HepG2 (cell line): ENCODE data around the gene SRRT. TPM values are rescaled to one million over a fixed set of nuclear protein-coding genes. Genes with fewer than 3 reads are reported as not detected.

Experiments
- ATAC-seq: fragments of 200-7000 bp; cut with Tn5 transposase; 3 replicates; pipeline ENCODE4 v1.9.1; 2020; ENCODE audit warnings: mild to moderate bottlenecking, moderate library complexity
- BruUV-seq: library from RNA; stranded (reverse); fragments of 400-500 nt; replicated peaks from 2 replicates; lab custom pipeline; 2021; lab: Mats Ljungman, UMichigan
- CTCF ChIA-PET: fragments of 300-600 bp; formaldehyde crosslinking; extraction: SDS; loops from one replicate; lab custom pipeline; 2021; ENCODE audit warnings: low total read pairs, inconsistent platforms, low intra/inter-chr PET ratio; lab: Yijun Ruan, JAX
- POLR2A ChIA-PET: fragments of 350-600 bp; sonication (Branson Sonifier 250); formaldehyde crosslinking; loops from one replicate; lab custom pipeline; 2020; ENCODE audit warnings: antibody characterized with exemption, inconsistent platforms; lab: Yijun Ruan, JAX
- DNase-seq: peaks from one replicate; pipeline ENCODE4 v3.0.0-alpha.2; 2015; ENCODE audit warnings: low spot score
- FAIRE-seq: peaks from 3 replicates; lab custom pipeline; 2011; peaks lifted over from hg19 to GRCh38; lab: Jason Lieb, UNC
- H2AFZ ChIP-seq: one replicate; pipeline ENCODE4 v1.6.1; 2011; ENCODE audit warnings: low read length, inconsistent platforms
- H3K27ac ChIP-seq: fragments of 300-600 bp; 3 replicates; pipeline ENCODE4 v1.8.0; 2011; ENCODE audit warnings: mixed run types, mild to moderate bottlenecking, mixed read lengths, low read length, inconsistent platforms; ENCODE audit not compliant: insufficient read depth; ENCODE audit errors: extremely low read length
- H3K27me3 ChIP-seq, 2 experiments: fragments of 200-600 bp in 1 of 2; 2 replicates in 1 of 2; 3 replicates in 1 of 2; pipeline versions ENCODE4 v1.6.0 to v1.8.0; 2011; ENCODE audit warnings: low read length in 2 of 2, mild to moderate bottlenecking in 2 of 2, moderate library complexity in 2 of 2, inconsistent platforms in 1 of 2; ENCODE audit not compliant: insufficient read depth in 2 of 2, control insufficient read depth in 1 of 2
- H3K36me3 ChIP-seq, 2 experiments: fragments of 200-600 bp in 1 of 2; replicated peaks in 1 of 2; 2 replicates in 1 of 2; 3 replicates in 1 of 2; pipeline versions ENCODE4 v1.5.1 to v1.8.0; 2011; ENCODE audit warnings: low read length in 2 of 2, inconsistent platforms in 1 of 2; ENCODE audit not compliant: insufficient read depth in 2 of 2, control insufficient read depth in 1 of 2
- H3K4me1 ChIP-seq: 2 replicates; pipeline ENCODE4 v1.5.1; 2012; ENCODE audit warnings: low read length, inconsistent platforms; ENCODE audit not compliant: insufficient read depth
- H3K4me2 ChIP-seq: 2 replicates; pipeline ENCODE4 v1.6.0; 2011; ENCODE audit warnings: low read depth, low read length, inconsistent platforms
- H3K4me3 ChIP-seq, 3 experiments: fragments of 200-600 bp in 1 of 3; sonication (generic), shearing (Covaris generic) in 1 of 3; replicated peaks in 1 of 3; 2 replicates each; pipeline ENCODE4 v1.5.1; 2011 to 2016; ENCODE audit warnings: low read length in 3 of 3, inconsistent platforms in 2 of 3, low read depth in 2 of 3, mild to moderate bottlenecking in 2 of 3, control low read depth in 1 of 3, mixed read lengths in 1 of 3; ENCODE audit not compliant: insufficient read depth in 1 of 3
- H3K79me2 ChIP-seq: one replicate; pipeline ENCODE4 v1.6.1; 2011; ENCODE audit warnings: low read length, inconsistent platforms; ENCODE audit not compliant: insufficient read depth
- H3K9ac ChIP-seq: 2 replicates; pipeline ENCODE4 v1.6.0; 2011; ENCODE audit warnings: mild to moderate bottlenecking, low read depth, low read length, inconsistent platforms; ENCODE audit not compliant: insufficient read depth
- H3K9me3 ChIP-seq: 2 replicates; pipeline ENCODE4 v1.5.1; 2012; ENCODE audit warnings: mild to moderate bottlenecking, low read length
- H4K20me1 ChIP-seq: 2 replicates; pipeline ENCODE4 v1.6.0; 2011; ENCODE audit warnings: inconsistent platforms, mild to moderate bottlenecking, low read length, moderate library complexity; ENCODE audit not compliant: insufficient read depth
- BCL6 ChIP-seq: IDR thresholded peaks from 2 replicates; pipeline ENCODE4 v1.6.1; 2016; ENCODE audit warnings: missing genetic modification reagents, missing compliant biosample characterization
- CHD2 ChIP-seq: IDR thresholded peaks from 2 replicates; pipeline ENCODE4 v1.6.1; 2011; ENCODE audit warnings: low read depth, low read length, improper control_type of control experiment
- FOSL1 ChIP-seq: sonication (generic); formaldehyde crosslinking; IDR thresholded peaks from 2 replicates; pipeline ENCODE4 v1.9.0; 2021; ENCODE audit warnings: missing genetic modification reagents, borderline replicate concordance
- FOXK2 ChIP-seq: fragments of 450-650 bp; IDR thresholded peaks from 2 replicates; pipeline ENCODE4 v1.6.1; 2016
- HMG20B ChIP-seq: conservative IDR thresholded peaks from 2 replicates; pipeline ENCODE4 v1.6.1; 2016; ENCODE audit warnings: missing genetic modification reagents, missing compliant biosample characterization
- NFYC ChIP-seq: IDR thresholded peaks from 2 replicates; pipeline ENCODE4 v1.6.1; 2016; ENCODE audit warnings: missing genetic modification reagents, missing compliant biosample characterization
- NR2C2 ChIP-seq: sonication (generic); formaldehyde crosslinking; IDR thresholded peaks from 2 replicates; pipeline ENCODE4 v1.4.0; 2020; ENCODE audit warnings: missing genetic modification reagents, mild to moderate bottlenecking, moderate library complexity, borderline replicate concordance
- SRSF4 ChIP-seq: fragments of 200-400 bp; formaldehyde crosslinking; IDR thresholded peaks from one replicate; pipeline ENCODE4 v1.6.1; 2018; ENCODE audit warnings: mild to moderate bottlenecking, low read depth, low read length, moderate library complexity; ENCODE audit not compliant: poor library complexity, severe bottlenecking
- ZNF547 ChIP-seq: sonication (generic); formaldehyde crosslinking; IDR thresholded peaks from 2 replicates; pipeline ENCODE4 v1.5.1; 2020; ENCODE audit warnings: mild to moderate bottlenecking, missing genetic modification reagents
- WGBS: methylation state at CpG from one replicate; pipeline ENCODE4 v1.1.6; 2017; ENCODE audit warnings: low lambda C conversion rate; 5-methylcytosine and 5-hydroxymethylcytosine counted together
- in situ Hi-C: cut with HindIII; loops from 2 replicates; pipeline ENCODE4 v1.10.0; 2017; ENCODE audit warnings: low pct_unique_long_range_greater_than_20kb; ENCODE audit not compliant: extremely low pct_ligation_motif_present
- intact Hi-C: fragments of 100-400 bp; cut with micrococcal nuclease; formaldehyde crosslinking; loops from one replicate; pipeline ENCODE4 v1.10.0; 2022; ENCODE audit not compliant: unreplicated experiment
- polyA plus RNA-seq, 8 experiments: library from polyadenylated mRNA; depleted of rRNA in 3 of 8; stranded (reverse) in 7 of 8; unstranded in 1 of 8; fragments of >200 nt; fragmentation: Illumina TruSeq in 4 of 8; extraction: Trizol in 4 of 8; gene quantifications; 2 replicates each; pipeline versions ENCODE4 v1.2.1 to v1.2.3, GENCODE V29; 2011 to 2016; ENCODE audit warnings: low read depth in 4 of 8, missing spikeins in 1 of 8, mixed read lengths in 1 of 8; ENCODE audit not compliant: insufficient read depth in 1 of 8
- total RNA-seq, 5 experiments: library from RNA; depleted of rRNA; stranded (reverse); fragments of >200 nt; fragmentation: Illumina TruSeq; extraction: Trizol; gene quantifications; 2 replicates each; pipeline ENCODE4 v1.2.3, GENCODE V29; 2016; ENCODE audit warnings: low read depth in 1 of 5
- TF ChIP-seq, protein P1 (sequence below): sonication (generic); formaldehyde crosslinking; IDR thresholded peaks from 2 replicates; pipeline ENCODE4 v1.4.0; 2020; ENCODE audit warnings: mild to moderate bottlenecking, missing genetic modification reagents

SRRT gene
- total and polyA plus RNA-seq, 2 of the 13 experiments (the other 11 are each of a cell fraction or from before 2014, with no cell fraction given): 26.2 to 106 TPM

DNA sequence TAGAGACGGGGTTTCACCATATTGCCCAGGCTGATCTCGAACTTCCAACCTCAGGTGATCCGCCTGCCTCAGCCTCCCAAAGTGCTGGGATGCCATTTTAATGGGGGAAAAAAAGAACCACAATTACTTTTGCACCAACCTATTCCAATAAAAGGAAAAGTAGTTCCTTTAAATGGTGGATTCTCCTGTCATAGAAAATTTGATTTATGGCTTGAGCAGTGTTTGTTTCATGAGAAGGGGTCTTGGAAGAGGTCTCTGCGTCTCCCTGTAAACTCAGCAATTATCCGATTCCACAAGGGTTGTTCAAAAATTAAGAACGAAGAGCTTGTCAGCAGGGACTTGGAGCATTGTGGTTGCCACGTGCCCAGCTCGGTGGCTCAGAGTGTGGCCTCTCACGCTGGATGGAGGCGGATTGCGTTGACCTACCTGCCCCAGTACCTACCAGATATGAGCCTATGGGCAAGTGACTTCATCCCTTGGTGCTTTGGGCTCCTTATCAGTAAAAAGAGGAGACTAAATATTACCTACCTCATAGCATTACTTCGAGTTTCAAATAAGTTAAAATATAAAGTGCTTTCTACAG is 10.5 kb upstream of the SRRT start:
- Histone ChIP-seq H2AFZ (no peak overlapping the region), H3K4me1 (peaks cover 19% of the 10 kb centered on the region), H3K27me3 (no peaks in the 10 kb centered on the region; a peak in 1 of 5 replicates), H3K9me3 (no peaks in the 10 kb centered on the region), H3K4me3 (no peak overlapping the region), H4K20me1 (no peaks in the 10 kb centered on the region), H3K9ac (no peak overlapping the region), H3K36me3 (peaks cover 6 to 10% of the 10 kb centered on the region in 2 experiments; a peak in 4 of 5 replicates), H3K4me2 (no peak overlapping the region), H3K79me2 (no peaks in the 10 kb centered on the region), H3K27ac (no peak overlapping the region)
- in situ Hi-C loops (no loop called here), intact Hi-C loops (no loop called here)
- 92% methylated on average over 12 of the region's 12 CpGs for WGBS
- ChIA-PET CTCF (no interaction called here), POLR2A (no interaction called here)
- ATAC-seq: no peak
- TF ChIP-seq, protein P1, sequence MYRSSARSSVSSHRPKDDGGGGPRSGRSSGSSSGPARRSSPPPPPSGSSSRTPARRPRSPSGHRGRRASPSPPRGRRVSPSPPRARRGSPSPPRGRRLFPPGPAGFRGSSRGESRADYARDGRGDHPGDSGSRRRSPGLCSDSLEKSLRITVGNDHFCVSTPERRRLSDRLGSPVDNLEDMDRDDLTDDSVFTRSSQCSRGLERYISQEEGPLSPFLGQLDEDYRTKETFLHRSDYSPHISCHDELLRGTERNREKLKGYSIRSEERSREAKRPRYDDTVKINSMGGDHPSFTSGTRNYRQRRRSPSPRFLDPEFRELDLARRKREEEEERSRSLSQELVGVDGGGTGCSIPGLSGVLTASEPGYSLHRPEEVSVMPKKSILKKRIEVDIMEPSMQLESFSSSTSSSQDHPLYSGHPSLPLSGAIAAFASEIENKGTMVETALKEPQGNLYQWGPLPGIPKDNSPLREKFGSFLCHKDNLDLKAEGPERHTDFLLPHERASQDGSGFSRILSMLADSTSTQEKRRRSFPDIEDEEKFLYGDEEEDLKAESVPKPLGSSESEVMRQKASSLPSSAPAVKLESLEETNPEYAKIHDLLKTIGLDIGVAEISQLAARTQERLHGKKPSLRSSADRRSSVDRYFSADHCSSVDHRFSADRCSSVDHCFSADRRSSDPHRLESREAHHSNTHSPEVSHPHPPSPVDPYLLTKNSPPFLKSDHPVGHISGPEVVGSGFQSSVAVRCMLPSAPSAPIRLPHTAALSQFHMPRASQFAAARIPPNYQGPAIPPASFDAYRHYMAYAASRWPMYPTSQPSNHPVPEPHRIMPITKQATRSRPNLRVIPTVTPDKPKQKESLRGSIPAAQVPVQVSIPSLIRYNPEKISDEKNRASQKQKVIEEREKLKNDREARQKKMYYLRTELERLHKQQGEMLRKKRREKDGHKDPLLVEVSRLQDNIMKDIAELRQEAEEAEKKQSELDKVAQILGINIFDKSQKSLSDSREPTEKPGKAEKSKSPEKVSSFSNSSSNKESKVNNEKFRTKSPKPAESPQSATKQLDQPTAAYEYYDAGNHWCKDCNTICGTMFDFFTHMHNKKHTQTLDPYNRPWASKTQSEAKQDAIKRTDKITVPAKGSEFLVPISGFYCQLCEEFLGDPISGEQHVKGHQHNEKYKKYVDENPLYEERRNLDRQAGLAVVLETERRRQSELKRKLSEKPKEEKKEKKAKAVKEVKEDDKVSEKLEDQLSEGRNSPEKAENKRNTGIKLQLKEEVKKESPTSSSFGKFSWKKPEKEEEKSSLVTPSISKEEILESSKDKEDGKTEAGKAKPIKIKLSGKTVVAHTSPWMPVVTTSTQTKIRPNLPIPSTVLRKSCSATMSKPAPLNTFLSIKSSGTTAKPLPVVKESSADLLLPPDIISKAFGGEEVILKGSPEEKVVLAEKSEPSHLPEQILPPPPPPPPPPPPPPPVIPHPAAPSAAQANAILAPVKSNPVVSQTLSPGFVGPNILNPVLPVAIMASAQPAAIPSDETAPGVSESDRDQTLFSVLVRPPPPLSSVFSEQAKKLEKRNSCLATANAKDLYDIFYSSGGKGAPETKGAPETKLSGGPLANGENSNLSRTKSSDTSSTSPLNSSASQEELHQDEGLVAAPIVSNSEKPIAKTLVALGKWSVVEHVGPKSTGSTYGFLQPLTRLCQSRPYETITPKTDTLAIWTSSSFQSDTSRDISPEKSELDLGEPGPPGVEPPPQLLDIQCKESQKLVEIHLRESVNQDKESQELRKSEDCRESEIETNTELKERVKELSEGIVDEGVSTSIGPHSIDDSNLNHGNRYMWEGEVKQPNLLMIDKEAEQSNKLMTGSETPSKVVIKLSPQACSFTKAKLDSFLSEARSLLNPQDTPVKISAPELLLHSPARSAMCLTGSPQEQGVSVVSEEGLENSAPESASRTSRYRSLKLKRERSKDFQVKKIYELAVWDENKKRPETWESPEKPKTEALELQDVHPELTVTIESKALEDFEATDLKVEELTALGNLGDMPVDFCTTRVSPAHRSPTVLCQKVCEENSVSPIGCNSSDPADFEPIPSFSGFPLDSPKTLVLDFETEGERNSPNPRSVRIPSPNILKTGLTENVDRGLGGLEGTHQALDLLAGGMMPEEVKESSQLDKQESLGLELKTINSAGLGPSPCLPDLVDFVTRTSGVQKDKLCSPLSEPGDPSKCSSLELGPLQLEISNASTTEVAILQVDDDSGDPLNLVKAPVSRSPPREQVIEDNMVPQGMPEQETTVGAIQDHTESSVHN: no peak
- no peak for TF ChIP-seq ZNF547 (CRISPR knock-in tag)
- TF ChIP-seq BCL6 (CRISPR knock-in tag): no peak
- no peak for TF ChIP-seq FOSL1 (CRISPR knock-in tag)
- TF ChIP-seq NFYC: no peak
- no peak for TF ChIP-seq FOXK2
- no peak for TF ChIP-seq NR2C2
- no peak for TF ChIP-seq CHD2
- no peak for TF ChIP-seq HMG20B (CRISPR knock-in tag)
- TF ChIP-seq SRSF4: no peak
- FAIRE-seq: no peak
- no TSS peak for BruUV-seq
- DNase-seq: no peak
